GM12878 (cell line): Measurements from ENCODE around the gene ADAMTS13. TPM values are rescaled to one million over a fixed set of nuclear protein-coding genes. Genes with fewer than 3 reads are reported as not detected.

Experiments used
- ATAC-seq: fragments of 200-7000 bp; cut with Tn5 transposase; 3 replicates; pipeline ENCODE4 v1.9.1; 2020; ENCODE audit warnings: mild to moderate bottlenecking, moderate library complexity
- BruUV-seq: library from RNA; stranded (reverse); fragments of 400-500 nt; replicated peaks from 2 replicates; lab custom pipeline; 2021; lab: Mats Ljungman, UMichigan
- CTCF ChIA-PET: fragments of 300-600 bp; sonication (Branson Sonifier 250); formaldehyde crosslinking; extraction: SDS; loops from one replicate; lab custom pipeline; 2021; ENCODE audit warnings: inconsistent platforms; lab: Yijun Ruan, JAX
- POLR2A ChIA-PET: fragments of 350-600 bp; formaldehyde crosslinking; extraction: SDS; loops from one replicate; lab custom pipeline; 2021; ENCODE audit warnings: inconsistent platforms; lab: Charles Lee
- RAD21 ChIA-PET: fragments of 300-600 bp; sonication (Branson Sonifier 250); formaldehyde crosslinking; loops from one replicate; lab custom pipeline; 2023; ENCODE audit warnings: antibody characterized with exemption; ENCODE audit not compliant: unreplicated experiment; lab: Charles Lee
- SMC1A ChIA-PET: fragments of 300-600 bp; sonication (Branson Sonifier 250); formaldehyde crosslinking; loops from one replicate; lab custom pipeline; 2023; ENCODE audit not compliant: unreplicated experiment, uncharacterized antibody; lab: Charles Lee
- DNase-seq: peaks from one replicate; pipeline ENCODE4 v3.0.0-alpha.2; 2011; ENCODE audit warnings: low read depth, low spot score
- FAIRE-seq: peaks from 3 replicates; lab custom pipeline; 2011; peaks lifted over from hg19 to GRCh38; lab: Jason Lieb, UNC
- H2AFZ ChIP-seq: 2 replicates; pipeline ENCODE4 v1.6.0; 2011; ENCODE audit warnings: low read depth, low read length, control low read depth; ENCODE audit not compliant: control insufficient read depth
- H3K27ac ChIP-seq: 2 replicates; pipeline ENCODE4 v1.5.1; 2011; ENCODE audit warnings: control low read depth; ENCODE audit not compliant: control insufficient read depth, insufficient read depth
- H3K27me3 ChIP-seq, 2 experiments: replicated peaks in 1 of 2; 2 replicates each; pipeline versions ENCODE4 v1.6.0 to v1.6.1; 2011; ENCODE audit warnings: low read length in 1 of 2; ENCODE audit not compliant: control insufficient read depth in 2 of 2, insufficient read depth in 2 of 2
- H3K36me3 ChIP-seq, 2 experiments: 2 replicates each; pipeline ENCODE4 v1.5.1; 2011; ENCODE audit warnings: low read length in 1 of 2; ENCODE audit not compliant: control insufficient read depth in 2 of 2, insufficient read depth in 2 of 2
- H3K4me1 ChIP-seq: 2 replicates; pipeline ENCODE4 v1.6.1; 2011; ENCODE audit warnings: mild to moderate bottlenecking, low read length, moderate library complexity, mixed read lengths; ENCODE audit not compliant: control insufficient read depth, insufficient read depth
- H3K4me2 ChIP-seq: 2 replicates; pipeline ENCODE4 v1.6.0; 2011; ENCODE audit warnings: control low read depth; ENCODE audit not compliant: control insufficient read depth, insufficient read depth
- H3K4me3 ChIP-seq: fragments of 200-600 bp; sonication (generic); 2 replicates; pipeline ENCODE4 v1.5.1; 2016
- H3K79me2 ChIP-seq: 2 replicates; pipeline ENCODE4 v1.6.0; 2011; ENCODE audit warnings: low read length; ENCODE audit not compliant: control insufficient read depth, insufficient read depth
- H3K9ac ChIP-seq: 2 replicates; pipeline ENCODE4 v1.8.0; 2011; ENCODE audit warnings: low read length, control low read depth, mixed read lengths; ENCODE audit not compliant: control insufficient read depth, insufficient read depth
- H3K9me3 ChIP-seq: replicated peaks from 3 replicates; pipeline ENCODE4 v1.5.1; 2011; ENCODE audit warnings: mild to moderate bottlenecking, low read length; ENCODE audit not compliant: control insufficient read depth, insufficient read depth
- H4K20me1 ChIP-seq: 2 replicates; pipeline ENCODE4 v1.6.0; 2011; ENCODE audit not compliant: control insufficient read depth, insufficient read depth
- IKZF1 ChIP-seq: fragments of 450-650 bp; conservative IDR thresholded peaks from 2 replicates; pipeline ENCODE4 v1.6.1; 2017; ENCODE audit warnings: antibody characterized with exemption, mild to moderate bottlenecking
- NR2C1 ChIP-seq: fragments of 450-650 bp; IDR thresholded peaks from 2 replicates; pipeline ENCODE4 v1.6.1; 2017; ENCODE audit warnings: antibody characterized with exemption, mild to moderate bottlenecking, moderate library complexity
- SUZ12 ChIP-seq: fragments of 200-600 bp; sonication (generic); IDR thresholded peaks from one replicate; pipeline ENCODE4 v1.6.1; 2018; ENCODE audit warnings: antibody characterized with exemption, mild to moderate bottlenecking; ENCODE audit not compliant: unreplicated experiment
- WRNIP1 ChIP-seq: IDR thresholded peaks from 2 replicates; pipeline ENCODE4 v1.6.1; 2011; ENCODE audit warnings: low read depth, low read length, improper control_type of control experiment, borderline replicate concordance
- ZNF217 ChIP-seq: fragments of 450-650 bp; IDR thresholded peaks from 2 replicates; pipeline ENCODE4 v1.6.1; 2017; ENCODE audit warnings: antibody characterized with exemption, mild to moderate bottlenecking
- ZNF274 ChIP-seq: IDR thresholded peaks from one replicate; pipeline ENCODE4 v1.8.0; 2011; ENCODE audit not compliant: insufficient read length, insufficient read depth
- WGBS: methylation state at CpG from one replicate; pipeline ENCODE4 v1.1.6; 2016; ENCODE audit warnings: low lambda C conversion rate; ENCODE audit not compliant: insufficient replicate concordance, insufficient coverage; ENCODE audit errors: missing lambda C conversion rate; 5-methylcytosine and 5-hydroxymethylcytosine counted together
- in situ Hi-C: fragments of 300-500 bp; cut with MboI; formaldehyde crosslinking; loops from 9 replicates; pipeline ENCODE4 v1.14.3; 2018; ENCODE audit warnings: mixed read lengths
- intact Hi-C: fragments of 100-400 bp; cut with micrococcal nuclease; formaldehyde crosslinking; loops from one replicate; pipeline ENCODE4 v1.14.2; 2022; ENCODE audit not compliant: unreplicated experiment
- polyA plus RNA-seq, 11 experiments: library from polyadenylated mRNA; depleted of rRNA in 4 of 11; unstranded in 6 of 11; stranded (reverse) in 5 of 11; fragments of >200 nt; fragmentation: Nextera tagmentation in 4 of 11; fragmentation: Illumina TruSeq in 1 of 11; extraction: Ambion mirVana in 4 of 11; extraction: Trizol in 1 of 11; gene quantifications; 1 replicate in 1 of 11; 2 replicates in 10 of 11; pipeline versions ENCODE4 v1.2.1 to v1.2.3, GENCODE V29; 2011 to 2016; ENCODE audit warnings: inconsistent platforms in 2 of 11, missing spikeins in 2 of 11, low read depth in 1 of 11
- total RNA-seq, 4 experiments: library from RNA; depleted of rRNA in 3 of 4; stranded (reverse); fragments of >200 nt in 3 of 4; fragmentation: Illumina TruSeq in 1 of 4; extraction: Trizol in 1 of 4; gene quantifications; 2 replicates each; pipeline versions ENCODE4 v1.2.1 to v1.2.3, GENCODE V29; 2013 to 2021
- TF ChIP-seq, protein P1 (sequence below): fragments of 450-650 bp; IDR thresholded peaks from 2 replicates; pipeline ENCODE4 v1.6.1; 2018; ENCODE audit warnings: mild to moderate bottlenecking, low read depth, moderate library complexity; ENCODE audit not compliant: partially characterized antibody
- TF ChIP-seq, protein P2 (sequence below): fragments of 450-650 bp; IDR thresholded peaks from 2 replicates; pipeline ENCODE4 v1.6.1; 2017; ENCODE audit warnings: mild to moderate bottlenecking, low read depth, inconsistent platforms; ENCODE audit not compliant: poor library complexity, severe bottlenecking

ADAMTS13 gene
- total and polyA plus RNA-seq, 10 of the 15 experiments (the other 5 are each of a cell fraction or from before 2014, with no cell fraction given): 0.08 to 2.4 (median 0.28) TPM

DNA sequence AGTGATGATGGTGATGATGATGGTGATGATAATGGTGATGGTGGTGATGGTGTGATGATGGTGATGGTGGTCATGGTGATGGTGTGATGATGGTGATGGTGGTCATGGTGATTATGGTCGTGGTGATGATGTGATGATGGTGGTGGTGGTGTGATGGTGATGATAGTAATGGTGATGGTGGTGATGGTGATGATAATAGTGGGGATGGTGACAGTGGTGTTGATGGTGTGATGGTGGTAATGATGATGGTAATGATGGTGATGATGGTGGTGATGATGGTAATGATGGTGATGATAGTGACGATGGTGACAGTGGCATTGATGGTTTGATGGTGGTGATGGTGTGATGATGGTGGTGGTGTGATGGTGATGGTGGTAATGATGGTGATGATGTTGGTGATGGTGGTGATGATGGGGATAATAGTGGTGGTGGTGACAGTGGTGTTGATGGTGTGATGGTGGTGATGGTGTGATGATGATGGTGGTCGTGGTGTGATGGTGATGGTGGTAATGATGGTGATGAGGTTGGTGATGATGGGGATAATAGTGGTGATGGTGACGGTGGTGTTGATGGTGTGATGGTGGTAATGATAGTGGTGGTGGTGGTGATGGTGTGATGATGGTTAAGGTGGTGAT is 39.5 kb upstream of the ADAMTS13 start:
- no peak for ATAC-seq
- Histone ChIP-seq H3K79me2 (no peaks in the 10 kb centered on the region), H3K27me3 (no peaks in the 10 kb centered on the region), H2AFZ (no peak overlapping the region), H3K4me3 (no peak overlapping the region), H3K4me1 (no peaks in the 10 kb centered on the region), H3K27ac (no peak overlapping the region), H3K4me2 (no peak overlapping the region), H3K36me3 (no peaks in the 10 kb centered on the region), H3K9me3 (no peaks in the 10 kb centered on the region; the same call in 2 of the 3 replicates), H4K20me1 (no peaks in the 10 kb centered on the region), H3K9ac (no peak overlapping the region)
- no peak for DNase-seq
- ChIA-PET POLR2A (no interaction called here), RAD21 (no interaction called here), SMC1A (no interaction called here), CTCF (no interaction called here)
- WGBS: 36% methylated on average over 4 of the region's 4 CpGs
- FAIRE-seq: no peak
- in situ Hi-C loops: no loop called here
- BruUV-seq: no TSS peak
- TF ChIP-seq, protein P1, sequence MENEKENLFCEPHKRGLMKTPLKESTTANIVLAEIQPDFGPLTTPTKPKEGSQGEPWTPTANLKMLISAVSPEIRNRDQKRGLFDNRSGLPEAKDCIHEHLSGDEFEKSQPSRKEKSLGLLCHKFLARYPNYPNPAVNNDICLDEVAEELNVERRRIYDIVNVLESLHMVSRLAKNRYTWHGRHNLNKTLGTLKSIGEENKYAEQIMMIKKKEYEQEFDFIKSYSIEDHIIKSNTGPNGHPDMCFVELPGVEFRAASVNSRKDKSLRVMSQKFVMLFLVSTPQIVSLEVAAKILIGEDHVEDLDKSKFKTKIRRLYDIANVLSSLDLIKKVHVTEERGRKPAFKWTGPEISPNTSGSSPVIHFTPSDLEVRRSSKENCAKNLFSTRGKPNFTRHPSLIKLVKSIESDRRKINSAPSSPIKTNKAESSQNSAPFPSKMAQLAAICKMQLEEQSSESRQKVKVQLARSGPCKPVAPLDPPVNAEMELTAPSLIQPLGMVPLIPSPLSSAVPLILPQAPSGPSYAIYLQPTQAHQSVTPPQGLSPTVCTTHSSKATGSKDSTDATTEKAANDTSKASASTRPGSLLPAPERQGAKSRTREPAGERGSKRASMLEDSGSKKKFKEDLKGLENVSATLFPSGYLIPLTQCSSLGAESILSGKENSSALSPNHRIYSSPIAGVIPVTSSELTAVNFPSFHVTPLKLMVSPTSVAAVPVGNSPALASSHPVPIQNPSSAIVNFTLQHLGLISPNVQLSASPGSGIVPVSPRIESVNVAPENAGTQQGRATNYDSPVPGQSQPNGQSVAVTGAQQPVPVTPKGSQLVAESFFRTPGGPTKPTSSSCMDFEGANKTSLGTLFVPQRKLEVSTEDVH: no peak
- TF ChIP-seq WRNIP1: no peak
- TF ChIP-seq SUZ12: no peak
- intact Hi-C loops: no loop called here

DNA sequence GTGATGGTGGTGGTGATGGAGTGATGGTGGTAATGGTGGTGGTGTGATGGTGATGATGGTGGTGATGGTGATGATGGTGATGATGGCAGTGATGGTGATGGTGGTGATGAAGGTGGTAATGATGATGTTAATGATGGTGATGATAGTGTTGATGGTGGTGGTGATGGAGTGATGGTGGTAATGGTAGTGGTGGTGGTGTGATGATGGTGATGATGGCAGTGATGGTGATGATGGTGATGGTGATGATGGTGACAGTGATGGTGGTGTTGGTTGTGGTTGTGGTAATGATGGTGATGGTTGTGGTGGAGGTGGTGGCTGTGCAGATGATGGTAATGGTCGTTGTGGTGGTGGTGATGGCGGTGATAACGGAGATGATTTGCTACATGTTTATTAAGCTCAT is 38.7 kb upstream of the ADAMTS13 start:
- H3K9me3 ChIP-seq: no peaks in the 10 kb centered on the region
- in situ Hi-C loops (no loop called here), intact Hi-C loops (no loop called here)
- H3K27ac ChIP-seq: no peak overlapping the region
- ChIA-PET RAD21 (no interaction called here), CTCF (no interaction called here), SMC1A (no interaction called here), POLR2A (interaction anchor here (0.6 kb wide), 1 partner anchor 642 kb away, joined by 11 read pairs; the partner anchor contains the start of gene BRD3OS)
- H3K36me3 ChIP-seq: no peaks in the 10 kb centered on the region
- no peak overlapping the region for H3K4me3 ChIP-seq
- no peak for FAIRE-seq
- H2AFZ ChIP-seq: no peak overlapping the region
- no peak overlapping the region for H3K4me2 ChIP-seq
- H4K20me1 ChIP-seq: no peaks in the 10 kb centered on the region
- no peaks in the 10 kb centered on the region for H3K79me2 ChIP-seq
- no peaks in the 10 kb centered on the region for H3K4me1 ChIP-seq
- DNase-seq: no peak
- no peak overlapping the region for H3K9ac ChIP-seq
- WGBS: 67% methylated on average over 3 of the region's 3 CpGs
- BruUV-seq: no TSS peak
- TF ChIP-seq ZNF274 (no peak), ZNF217 (no peak), IKZF1 (no peak), NR2C1 (no peak)
- TF ChIP-seq, protein P2, sequence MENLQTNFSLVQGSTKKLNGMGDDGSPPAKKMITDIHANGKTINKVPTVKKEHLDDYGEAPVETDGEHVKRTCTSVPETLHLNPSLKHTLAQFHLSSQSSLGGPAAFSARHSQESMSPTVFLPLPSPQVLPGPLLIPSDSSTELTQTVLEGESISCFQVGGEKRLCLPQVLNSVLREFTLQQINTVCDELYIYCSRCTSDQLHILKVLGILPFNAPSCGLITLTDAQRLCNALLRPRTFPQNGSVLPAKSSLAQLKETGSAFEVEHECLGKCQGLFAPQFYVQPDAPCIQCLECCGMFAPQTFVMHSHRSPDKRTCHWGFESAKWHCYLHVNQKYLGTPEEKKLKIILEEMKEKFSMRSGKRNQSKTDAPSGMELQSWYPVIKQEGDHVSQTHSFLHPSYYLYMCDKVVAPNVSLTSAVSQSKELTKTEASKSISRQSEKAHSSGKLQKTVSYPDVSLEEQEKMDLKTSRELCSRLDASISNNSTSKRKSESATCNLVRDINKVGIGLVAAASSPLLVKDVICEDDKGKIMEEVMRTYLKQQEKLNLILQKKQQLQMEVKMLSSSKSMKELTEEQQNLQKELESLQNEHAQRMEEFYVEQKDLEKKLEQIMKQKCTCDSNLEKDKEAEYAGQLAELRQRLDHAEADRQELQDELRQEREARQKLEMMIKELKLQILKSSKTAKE: no peak
- H3K27me3 ChIP-seq: no peaks in the 10 kb centered on the region
- no peak for ATAC-seq
